IPS-20b (cell line): ENCODE results near the gene WFIKKN2.

Source experiments
- H3K27ac ChIP-seq: one replicate; pipeline ENCODE4 v1.5.1; 2013; ENCODE audit warnings: low read length
- H3K27me3 ChIP-seq: 2 replicates; pipeline ENCODE4 v1.6.1; 2013; ENCODE audit warnings: mild to moderate bottlenecking, low read length, inconsistent platforms; ENCODE audit not compliant: insufficient read depth
- H3K36me3 ChIP-seq: 2 replicates; pipeline ENCODE4 v1.6.1; 2013; ENCODE audit warnings: low read depth, mild to moderate bottlenecking, inconsistent platforms, low read length, moderate library complexity; ENCODE audit not compliant: insufficient read depth
- H3K4me1 ChIP-seq: 2 replicates; pipeline ENCODE4 v1.6.1; 2013; ENCODE audit warnings: mild to moderate bottlenecking, control low read depth, inconsistent platforms, low read length, moderate library complexity; ENCODE audit not compliant: insufficient read depth
- H3K4me3 ChIP-seq: 2 replicates; pipeline ENCODE4 v1.5.1; 2013; ENCODE audit warnings: mild to moderate bottlenecking, low read length, inconsistent platforms
- H3K9ac ChIP-seq: 2 replicates; pipeline ENCODE4 v1.6.1; 2013; ENCODE audit warnings: low read depth, mild to moderate bottlenecking, inconsistent platforms, low read length, moderate library complexity
- H3K9me3 ChIP-seq: 2 replicates; pipeline ENCODE4 v1.6.1; 2013; ENCODE audit warnings: mild to moderate bottlenecking, low read depth, low read length, inconsistent platforms; ENCODE audit not compliant: insufficient read depth

The WFIKKN2 gene

DNA sequence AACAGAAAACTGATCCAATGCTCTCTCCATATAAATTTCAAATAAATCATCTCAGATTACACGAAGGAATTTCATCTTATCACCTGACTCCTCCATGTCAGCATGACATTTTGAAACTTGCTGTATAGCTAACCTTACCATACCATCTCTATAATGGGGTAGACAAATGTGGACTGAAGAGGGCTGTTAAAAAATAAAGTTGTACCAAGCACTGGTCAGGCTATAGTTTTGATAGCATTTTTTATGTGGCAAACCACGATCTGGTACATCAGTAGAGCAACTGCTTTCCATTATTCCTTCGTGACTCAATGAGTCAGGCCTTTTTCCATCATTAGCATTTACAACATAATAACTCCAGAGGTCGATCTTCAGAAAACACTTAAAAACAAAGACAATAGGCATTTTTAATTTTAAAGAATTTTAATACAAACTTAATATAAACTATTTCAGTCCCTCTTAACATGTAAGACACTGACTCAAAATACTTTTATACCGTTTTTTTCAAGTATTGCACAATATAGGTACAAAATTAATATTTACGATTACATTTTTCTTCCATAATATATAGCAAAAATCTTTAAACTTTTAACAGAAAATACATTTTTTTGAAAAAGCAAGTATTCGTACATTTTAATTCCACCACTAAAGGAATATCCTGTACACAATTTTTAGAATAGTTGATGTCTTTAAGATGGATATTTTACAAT is 26.6 kb downstream of the WFIKKN2 start:
- H3K9ac ChIP-seq: no peak overlapping the region
- H3K9me3 ChIP-seq: no peaks in the 10 kb centered on the region
- no peak overlapping the region for H3K4me3 ChIP-seq
- H3K27ac ChIP-seq: no peak overlapping the region
- no peaks in the 10 kb centered on the region for H3K27me3 ChIP-seq
- H3K4me1 ChIP-seq: 0 out of 2 replicates have a peak, but pooled peaks cover 7% of the 10 kb centered on the region
- peaks cover 30% of the 10 kb centered on the region for H3K36me3 ChIP-seq

DNA sequence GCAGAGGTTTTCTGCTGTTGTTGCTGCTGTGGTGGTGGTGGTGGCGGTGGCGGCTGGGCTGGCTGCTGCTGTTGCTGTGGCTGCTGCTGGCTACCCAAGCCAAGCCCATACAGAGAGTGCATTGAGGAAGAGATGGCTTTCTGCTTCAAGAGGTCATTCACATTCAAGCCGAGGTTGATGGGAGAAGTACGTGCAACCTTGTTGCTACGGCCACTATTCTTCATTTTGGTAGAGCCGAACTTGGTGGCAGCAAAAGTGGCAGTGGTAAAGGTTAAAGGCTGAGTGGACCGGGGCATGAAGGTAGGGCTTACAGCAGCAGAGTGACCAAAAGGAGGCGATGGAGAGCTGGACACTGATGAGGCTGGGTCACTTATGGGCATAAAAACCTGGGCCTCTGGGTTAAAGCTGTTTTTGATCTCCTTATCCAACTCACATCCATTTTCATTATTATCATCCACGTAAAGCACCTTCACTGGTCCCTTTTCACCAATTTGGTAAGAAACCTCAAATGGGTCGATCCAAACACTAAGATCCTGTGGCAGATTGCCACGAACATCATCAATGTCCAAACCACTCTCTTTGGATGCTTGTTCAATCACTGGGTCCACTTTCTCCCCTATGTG is 27.9 kb downstream of the WFIKKN2 start:
- Histone ChIP-seq H3K27me3 (no peaks in the 10 kb centered on the region), H3K27ac (no peak overlapping the region), H3K9ac (no peak overlapping the region)

DNA sequence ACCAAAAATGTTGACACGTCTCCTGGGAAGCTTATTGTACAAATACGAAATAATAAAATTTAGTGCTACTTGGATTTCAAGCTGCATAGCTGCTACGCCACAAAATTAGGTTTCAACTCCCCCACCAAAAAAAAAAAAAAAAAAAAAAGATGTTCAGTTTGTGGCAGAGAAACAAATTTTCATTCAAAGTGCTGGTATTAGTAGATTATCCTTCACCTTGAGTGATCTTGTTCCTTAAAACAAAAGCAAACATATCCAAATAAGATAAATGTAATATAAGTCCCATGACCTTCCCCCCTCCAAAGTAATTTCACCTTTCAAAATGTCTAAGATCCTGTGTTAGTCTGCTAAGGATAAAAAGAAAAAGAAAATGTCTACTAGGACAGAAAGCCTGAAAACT is 28.5 kb downstream of the WFIKKN2 start:
- no peaks in the 10 kb centered on the region for H3K9me3 ChIP-seq
- H3K4me3 ChIP-seq: peak overlapping the region; percentile 96
- peaks cover 11% of the 10 kb centered on the region; the same call in 1 of the 2 replicates for H3K4me1 ChIP-seq
- peaks cover 30% of the 10 kb centered on the region for H3K36me3 ChIP-seq
- no peaks in the 10 kb centered on the region for H3K27me3 ChIP-seq
- no peak overlapping the region; the same call in 1 of the 2 replicates for H3K9ac ChIP-seq
- no peak overlapping the region for H3K27ac ChIP-seq

More for the DNA sequence above, 27.9 kb downstream of the WFIKKN2 start:
- Histone ChIP-seq H3K9me3 (no peaks in the 10 kb centered on the region), H3K4me1 (peaks cover 8% of the 10 kb centered on the region; the same call in 1 of the 2 replicates), H3K36me3 (peaks cover 30% of the 10 kb centered on the region), H3K4me3 (peak overlapping the region; percentile 19; the same call in 1 of the 2 replicates)

DNA sequence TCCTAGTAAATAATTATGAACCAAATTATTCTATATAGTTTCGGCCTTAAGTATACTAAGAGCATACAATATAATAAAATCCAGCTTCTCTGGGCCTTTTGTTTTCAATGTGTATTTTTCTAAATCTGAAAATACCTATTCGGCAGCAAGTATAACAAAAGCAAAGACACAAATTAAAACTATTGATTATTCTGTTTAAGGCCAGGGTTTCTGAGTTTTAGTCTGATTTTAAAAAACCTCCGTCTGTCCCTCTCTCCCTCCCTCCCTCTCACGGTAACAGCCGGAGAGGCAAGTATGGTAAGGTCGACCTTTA is 29.3 kb downstream of the WFIKKN2 start:
- Histone ChIP-seq H3K27ac (peak overlapping the region; percentile 1), H3K4me3 (peak overlapping the region; percentile 96), H3K4me1 (peaks cover 11% of the 10 kb centered on the region; the same call in 1 of the 2 replicates)

DNA sequence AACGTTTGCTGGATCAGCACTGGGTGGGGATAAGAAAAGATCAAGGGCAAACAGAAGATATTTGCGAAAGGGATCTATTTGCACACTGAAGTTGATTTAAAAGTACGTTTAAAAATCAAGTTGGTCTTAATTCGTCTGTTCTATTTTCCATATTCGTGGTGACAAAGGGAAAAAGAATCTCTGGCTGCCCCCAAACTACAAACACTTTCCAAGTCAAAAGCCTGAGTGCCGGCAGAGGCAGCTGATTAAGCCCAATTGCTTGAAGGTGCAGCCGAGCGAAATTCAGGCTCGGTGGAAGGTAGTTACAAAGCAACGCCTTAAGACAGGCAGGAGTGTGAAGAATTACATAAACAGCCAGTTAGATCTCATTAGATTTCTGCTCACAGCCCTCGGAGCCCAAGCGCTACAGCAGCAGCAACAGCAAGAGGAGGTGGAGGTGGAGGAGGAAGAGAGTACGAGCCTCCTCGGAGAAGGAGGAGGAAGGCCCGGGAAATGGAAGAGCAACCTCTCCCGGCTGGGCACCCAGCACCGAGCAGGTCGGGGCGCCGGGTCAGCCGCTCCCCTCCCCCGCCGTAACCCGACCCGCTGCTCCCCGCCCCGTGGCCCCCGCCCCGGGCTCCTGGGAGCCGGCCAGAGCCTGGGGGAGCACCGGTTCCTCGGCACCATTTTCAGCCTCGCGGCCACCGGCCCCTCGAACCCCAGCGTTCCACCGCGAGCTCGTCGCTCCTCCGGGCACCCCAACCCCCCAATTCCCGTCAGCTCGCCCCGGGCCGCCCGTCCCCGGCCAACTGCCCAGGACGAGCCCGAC is 29.9 kb downstream of the WFIKKN2 start:
- H3K9me3 ChIP-seq: no peaks in the 10 kb centered on the region
- peak overlapping the region; percentile 88; the same call in 1 of the 2 replicates for H3K9ac ChIP-seq
- H3K4me1 ChIP-seq: peaks cover 11% of the 10 kb centered on the region; the same call in 1 of the 2 replicates
- H3K27me3 ChIP-seq: no peaks in the 10 kb centered on the region
- peaks cover 30% of the 10 kb centered on the region for H3K36me3 ChIP-seq
- H3K4me3 ChIP-seq: peak overlapping the region; percentile 96
- peak overlapping the region; percentile 1 for H3K27ac ChIP-seq

More for the DNA sequence above, 29.3 kb downstream of the WFIKKN2 start:
- Histone ChIP-seq H3K9me3 (no peaks in the 10 kb centered on the region), H3K36me3 (peaks cover 30% of the 10 kb centered on the region), H3K9ac (peak overlapping the region; percentile 88; the same call in 1 of the 2 replicates), H3K27me3 (no peaks in the 10 kb centered on the region)

DNA sequence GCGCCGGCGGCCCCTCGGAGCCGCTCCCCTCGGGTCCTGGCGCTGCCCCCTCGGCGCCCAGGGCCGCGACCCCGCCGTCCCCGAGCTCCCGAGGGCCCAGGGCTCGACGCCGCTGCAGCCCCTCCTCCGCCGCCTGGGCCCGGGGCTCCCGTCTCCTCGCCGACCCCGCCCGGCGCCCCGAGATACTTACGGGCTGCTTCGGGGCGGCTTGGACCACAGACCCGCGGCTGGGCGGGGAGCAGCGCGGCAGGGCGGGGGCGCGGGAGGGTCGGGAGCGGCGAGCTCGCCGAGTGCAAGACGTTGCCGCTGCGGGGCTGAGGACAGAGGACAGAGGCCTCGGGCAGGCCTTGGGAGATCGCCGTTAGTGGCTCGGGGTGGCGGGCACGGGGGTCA is 30.5 kb downstream of the WFIKKN2 start:
- Histone ChIP-seq H3K9ac (peak overlapping the region; percentile 88; the same call in 1 of the 2 replicates), H3K27me3 (no peaks in the 10 kb centered on the region), H3K4me3 (peak overlapping the region; percentile 96; the same call in 1 of the 2 replicates), H3K4me1 (peaks cover 11% of the 10 kb centered on the region; the same call in 1 of the 2 replicates), H3K9me3 (no peaks in the 10 kb centered on the region), H3K36me3 (peaks cover 30% of the 10 kb centered on the region), H3K27ac (peak overlapping the region; percentile 1)

DNA sequence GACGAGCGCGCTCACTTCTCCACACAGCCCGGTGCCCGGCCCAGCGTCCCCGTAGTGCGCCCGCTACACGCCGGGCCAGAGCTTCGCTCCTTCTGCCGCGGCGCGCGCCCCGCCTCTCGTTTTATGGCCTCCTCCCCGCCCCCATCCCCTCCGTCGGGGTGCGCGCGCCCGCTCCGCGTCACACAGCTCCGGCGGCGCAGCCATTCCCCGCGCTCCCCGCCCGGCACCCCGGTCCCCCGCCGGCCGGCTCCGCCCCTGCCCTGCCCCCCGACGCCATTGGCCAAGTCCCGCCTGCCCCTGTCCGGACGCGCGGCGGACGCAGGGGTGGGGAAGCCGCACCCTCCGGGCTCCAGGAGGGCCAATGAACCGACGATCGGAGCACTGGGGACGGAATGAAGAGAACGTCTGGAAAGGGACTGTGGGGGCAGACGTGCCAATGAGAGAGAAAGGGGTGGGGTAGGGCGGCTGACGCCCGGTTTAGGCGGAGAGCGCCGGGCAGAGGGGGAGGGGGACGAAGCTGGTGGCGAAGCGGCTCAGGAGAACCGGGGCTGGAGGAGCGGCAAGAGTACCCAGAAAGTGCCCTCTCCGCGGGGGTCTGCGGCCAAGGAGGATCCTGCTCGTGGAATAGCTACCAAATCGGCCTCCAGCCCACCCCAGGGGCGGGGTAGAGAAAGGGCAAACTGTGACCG is 31.0 kb downstream of the WFIKKN2 start, which contains the start of gene TOB1:
Gene TOB1, minus strand, starts transcription at position 94 of the 689 bp plus-strand sequence. CDS start 2,337 bp downstream, outside the sequence.
- peaks cover 24% of the 10 kb centered on the region for H3K36me3 ChIP-seq
- peak within 1 kb of the TSS; percentile 78 for H3K27ac ChIP-seq
- H3K27me3 ChIP-seq: no peaks in the 10 kb centered on the region
- peaks cover 11% of the 10 kb centered on the region; the same call in 1 of the 2 replicates for H3K4me1 ChIP-seq
- peak within 1 kb of the TSS; percentile 90 for H3K9ac ChIP-seq
- peak within 1 kb of the TSS; percentile 96 for H3K4me3 ChIP-seq
- no peaks in the 10 kb centered on the region for H3K9me3 ChIP-seq

DNA sequence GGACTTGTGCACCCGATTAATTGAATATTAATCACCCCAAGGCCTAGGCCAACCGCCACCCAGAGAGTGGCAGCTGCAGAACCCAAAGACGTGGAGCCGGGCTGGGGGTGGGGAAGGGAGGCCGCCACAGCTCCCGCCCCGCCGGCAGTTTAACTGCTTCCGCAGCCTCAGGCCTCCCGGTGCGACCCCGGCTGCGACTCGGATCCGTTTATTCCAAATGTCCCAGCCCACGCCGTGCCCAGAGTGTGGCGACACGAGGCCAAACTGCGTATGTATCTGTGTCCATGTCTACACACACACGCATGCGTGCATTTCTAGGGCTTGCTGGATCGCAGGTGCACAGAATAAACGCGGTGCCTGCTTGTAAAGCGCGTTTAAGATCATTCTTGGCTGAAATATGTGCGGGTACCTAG is 31.6 kb downstream of the WFIKKN2 start:
- Histone ChIP-seq H3K9ac (peak overlapping the region; percentile 90), H3K4me1 (peaks cover 11% of the 10 kb centered on the region; the same call in 1 of the 2 replicates), H3K9me3 (no peaks in the 10 kb centered on the region), H3K4me3 (peak overlapping the region; percentile 96), H3K36me3 (peaks cover 19% of the 10 kb centered on the region), H3K27me3 (no peaks in the 10 kb centered on the region), H3K27ac (peak overlapping the region; percentile 78)

DNA sequence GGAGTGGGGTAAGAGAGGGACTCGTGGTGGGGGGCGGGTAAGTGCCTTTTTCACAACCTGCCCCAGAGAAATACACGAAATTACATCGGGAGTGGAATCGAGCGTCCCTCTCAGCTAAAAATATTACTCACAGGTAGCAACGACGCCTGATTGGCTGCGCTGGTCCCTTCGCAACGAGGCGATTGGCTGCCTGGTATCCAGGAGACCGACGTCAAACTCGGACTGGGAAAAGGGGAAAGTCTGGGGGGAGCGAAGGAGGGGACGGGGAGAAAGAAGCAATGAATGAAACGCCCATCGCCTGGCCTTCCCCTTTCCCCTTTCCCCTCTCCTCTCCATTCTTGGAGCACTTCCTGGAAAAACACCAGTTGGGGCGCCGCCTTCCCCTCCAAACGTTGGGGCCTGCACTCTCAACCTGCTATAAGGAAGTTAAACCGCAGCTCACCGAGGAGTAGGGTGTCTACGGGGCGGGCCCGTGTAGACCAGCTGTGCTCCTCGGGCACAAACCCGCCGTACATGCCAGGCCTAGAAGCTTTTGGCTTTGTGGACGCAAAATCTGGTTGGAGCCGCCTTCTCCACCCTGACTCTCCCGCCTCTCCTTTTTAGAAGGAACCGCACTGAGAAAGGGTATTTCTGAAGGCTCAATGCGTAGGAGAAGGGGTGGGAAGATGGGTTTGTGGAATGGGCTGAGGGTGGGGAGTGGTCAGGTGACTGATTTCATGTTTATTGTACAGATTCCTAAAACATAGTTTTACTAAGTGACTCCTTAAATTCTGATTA is 32.2 kb downstream of the WFIKKN2 start:
- peak overlapping the region; percentile 83 for H3K27ac ChIP-seq
- no peaks in the 10 kb centered on the region for H3K27me3 ChIP-seq
- peaks cover 11% of the 10 kb centered on the region; the same call in 1 of the 2 replicates for H3K4me1 ChIP-seq
- no peaks in the 10 kb centered on the region for H3K9me3 ChIP-seq
- H3K9ac ChIP-seq: peak overlapping the region; percentile 90; the same call in 1 of the 2 replicates
- H3K36me3 ChIP-seq: peaks cover 13% of the 10 kb centered on the region
- H3K4me3 ChIP-seq: peak overlapping the region; percentile 96

DNA sequence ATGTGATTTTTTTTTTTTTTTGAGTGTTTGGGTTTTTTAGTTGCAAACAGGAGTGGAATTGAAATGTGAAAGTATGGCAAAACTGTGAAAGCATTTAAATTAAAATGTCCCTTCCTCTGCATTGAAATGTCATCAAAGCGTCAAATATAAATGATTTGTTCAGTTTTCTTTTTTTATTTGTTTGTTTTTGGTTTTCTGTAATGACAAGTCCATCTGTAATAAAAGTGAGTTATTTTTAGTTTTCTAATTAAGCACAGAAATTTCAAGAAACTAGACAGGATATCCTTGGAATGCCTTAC is 32.7 kb downstream of the WFIKKN2 start:
- Histone ChIP-seq H3K4me1 (peaks cover 11% of the 10 kb centered on the region; the same call in 1 of the 2 replicates), H3K36me3 (peaks cover 8% of the 10 kb centered on the region), H3K27me3 (no peaks in the 10 kb centered on the region), H3K9me3 (no peaks in the 10 kb centered on the region), H3K27ac (peak overlapping the region; percentile 83), H3K4me3 (peak overlapping the region; percentile 96), H3K9ac (peak overlapping the region; percentile 90; the same call in 1 of the 2 replicates)
